HG03196 (cell line): Measurements from ENCODE around the gene GPR176.

Source experiments
- ATAC-seq: cut with Tn5 transposase; IDR thresholded peaks from one replicate; pipeline ENCODE4 v1.9.1; 2021; ENCODE audit not compliant: unreplicated experiment

GPR176 gene

DNA sequence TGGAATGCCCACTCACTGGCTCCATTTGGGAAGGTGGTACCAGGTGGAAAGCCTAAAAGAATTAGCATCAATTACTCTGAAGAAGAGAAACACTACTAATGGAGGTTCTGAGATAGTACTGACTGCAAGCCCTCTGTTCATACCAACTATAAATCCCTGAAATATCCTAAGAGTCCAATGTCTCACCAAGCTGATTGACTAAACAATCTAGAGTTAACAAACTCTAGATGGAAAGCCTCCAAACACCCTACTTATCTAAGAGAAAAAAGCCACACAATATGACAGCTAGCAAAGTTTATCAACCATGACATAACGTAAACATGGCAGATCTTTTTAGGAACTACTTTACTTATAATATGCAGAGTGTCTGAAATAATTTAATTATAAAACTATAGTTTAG lies 59.2 kb downstream of the GPR176 start:
- no peak for ATAC-seq

DNA sequence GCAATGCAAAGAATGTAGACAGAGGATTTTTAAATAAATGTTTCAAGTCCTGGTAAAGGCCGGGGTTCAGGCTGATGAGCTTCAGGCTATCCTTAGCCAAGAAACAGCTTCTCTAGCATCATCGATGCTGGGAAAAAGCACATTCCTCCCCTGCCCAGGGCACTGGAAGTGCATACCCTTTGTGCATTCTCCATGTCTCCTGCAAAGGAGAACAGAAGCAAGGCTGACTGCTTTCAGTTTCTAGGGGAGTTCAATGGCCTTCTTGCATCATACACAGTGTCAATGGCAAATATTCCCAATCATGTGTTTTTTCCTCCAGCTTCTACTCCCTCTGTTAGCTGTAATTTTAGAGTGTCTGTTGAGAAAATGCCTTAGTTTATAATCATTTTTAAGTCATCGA lies 59.9 kb downstream of the GPR176 start:
- ATAC-seq: no peak

DNA sequence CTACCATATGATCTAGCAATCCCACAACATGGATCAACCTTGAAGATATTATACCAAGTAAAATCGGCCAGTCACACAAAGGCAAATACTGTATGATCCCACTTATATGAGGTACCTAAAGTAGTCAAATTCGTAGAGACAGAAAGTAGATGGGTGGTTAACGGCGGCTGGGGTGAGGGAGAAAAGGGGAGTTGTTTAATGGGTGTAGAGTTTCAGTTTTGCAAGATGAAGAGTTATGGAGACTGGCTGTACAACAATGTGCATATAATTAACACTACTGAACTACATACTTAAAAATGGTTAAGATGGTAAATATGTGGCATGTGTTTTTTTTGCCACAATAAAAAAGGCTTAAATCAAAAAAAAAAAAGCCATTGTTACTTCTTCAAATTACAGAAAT lies 60.4 kb downstream of the GPR176 start:
- no peak for ATAC-seq

DNA sequence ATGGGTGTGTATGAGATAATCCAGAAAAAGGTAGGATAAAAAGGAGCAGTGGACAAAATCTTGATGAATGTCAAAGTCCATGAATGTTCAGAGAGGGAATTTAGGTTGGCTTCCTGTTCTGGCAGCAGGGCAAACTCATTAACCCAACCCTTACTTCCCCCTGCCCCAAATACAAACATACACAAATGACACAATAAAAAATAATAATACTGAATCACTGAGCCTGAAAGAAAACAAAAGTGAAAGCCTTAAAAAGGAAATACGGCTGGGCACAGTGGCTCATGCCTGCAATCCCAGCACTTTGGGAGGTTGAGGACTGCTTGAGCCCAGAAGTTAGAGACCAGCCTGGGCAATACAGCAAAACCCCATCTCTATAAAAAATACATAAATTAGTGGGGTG lies 62.9 kb downstream of the GPR176 start:
- no peak for ATAC-seq

DNA sequence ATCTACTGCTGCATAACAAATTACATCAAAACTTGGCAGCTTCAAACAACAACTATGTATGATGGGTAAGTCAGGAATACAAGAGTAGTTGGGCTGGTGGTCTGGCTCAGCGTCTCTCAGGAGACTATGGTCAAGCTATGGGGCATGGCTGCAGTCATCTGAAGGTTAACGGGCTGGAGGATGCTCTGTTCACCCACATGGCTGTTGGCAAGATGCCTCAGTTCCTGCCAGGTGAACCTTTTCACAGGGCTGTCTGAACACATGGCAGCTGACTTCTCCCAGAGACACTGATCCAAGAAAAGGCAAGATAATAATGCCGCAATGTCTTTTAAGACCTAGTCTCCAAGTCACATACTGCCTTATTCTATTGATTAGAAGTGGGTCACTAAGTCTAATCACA lies 63.7 kb downstream of the GPR176 start:
- no peak for ATAC-seq

DNA sequence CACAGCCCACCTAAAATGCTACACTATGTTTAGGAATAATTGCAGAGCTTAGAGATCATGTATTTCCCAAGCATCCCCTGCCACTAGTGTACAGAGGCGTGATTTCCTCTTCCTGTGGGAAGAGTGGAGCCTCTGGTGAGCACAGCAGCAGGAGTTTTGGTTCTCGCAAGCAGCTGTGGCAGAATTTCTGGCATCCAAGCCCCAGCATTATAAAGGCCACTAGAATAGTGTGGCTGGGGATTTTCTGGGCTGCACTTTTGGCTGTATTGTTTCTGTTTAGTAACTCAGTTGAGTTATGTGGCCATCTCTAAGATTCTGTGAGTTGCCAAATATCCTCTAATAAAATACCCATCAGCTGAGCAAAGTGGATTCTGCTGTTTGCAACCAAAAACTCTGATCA lies 64.7 kb downstream of the GPR176 start:
- no peak for ATAC-seq

GRCh38 chr15:39854161-39854560 lies 65.9 kb downstream of the GPR176 start:
- ATAC-seq: no peak

GRCh38 chr15:39852250-39852649 lies 67.8 kb downstream of the GPR176 start:
- ATAC-seq: no peak

GRCh38 chr15:39851500-39852092 lies 68.5 kb downstream of the GPR176 start:
- ATAC-seq: no peak

DNA sequence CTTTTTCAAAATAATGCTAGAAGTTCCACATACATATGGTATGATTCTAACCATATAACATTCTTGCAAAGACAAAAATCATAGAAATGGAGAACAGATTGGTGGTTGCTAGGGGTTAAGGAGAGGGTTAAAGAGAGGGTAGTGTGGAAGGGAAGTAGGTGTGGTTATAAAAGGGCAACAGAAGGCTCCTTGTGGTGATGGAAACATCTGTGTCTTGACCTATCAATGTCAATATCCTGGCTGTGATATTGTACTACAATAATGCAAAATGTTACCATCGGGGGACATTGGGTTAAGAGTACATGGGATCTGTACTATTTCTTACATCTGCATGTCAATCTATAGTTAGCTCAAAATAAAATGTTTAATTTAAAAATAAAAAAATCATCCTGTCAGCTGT lies 69.6 kb downstream of the GPR176 start:
- no peak for ATAC-seq

DNA sequence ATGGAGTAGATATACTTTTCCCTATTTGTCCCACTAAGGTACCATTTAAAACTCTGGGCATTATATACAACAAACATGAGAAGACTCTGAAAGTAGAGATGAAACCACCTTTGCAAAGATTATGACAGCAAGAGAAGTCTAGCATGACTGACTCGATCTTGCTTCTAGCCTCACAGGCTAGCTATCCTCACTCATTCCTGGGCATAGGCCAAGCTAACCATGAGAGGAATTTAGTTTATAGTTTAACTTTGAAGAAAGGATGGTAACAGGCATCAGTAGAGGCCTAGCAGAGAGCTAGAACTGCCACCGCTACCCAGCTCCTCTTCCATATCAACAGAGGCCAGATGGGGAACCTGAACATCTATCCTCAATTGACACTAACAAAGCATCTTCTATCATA lies 74.0 kb downstream of the GPR176 start:
- ATAC-seq: no peak

- no peak for ATAC-seq
Measured at GRCh38 chr15:39845582-39845981, 74.5 kb downstream of the GPR176 start.

DNA sequence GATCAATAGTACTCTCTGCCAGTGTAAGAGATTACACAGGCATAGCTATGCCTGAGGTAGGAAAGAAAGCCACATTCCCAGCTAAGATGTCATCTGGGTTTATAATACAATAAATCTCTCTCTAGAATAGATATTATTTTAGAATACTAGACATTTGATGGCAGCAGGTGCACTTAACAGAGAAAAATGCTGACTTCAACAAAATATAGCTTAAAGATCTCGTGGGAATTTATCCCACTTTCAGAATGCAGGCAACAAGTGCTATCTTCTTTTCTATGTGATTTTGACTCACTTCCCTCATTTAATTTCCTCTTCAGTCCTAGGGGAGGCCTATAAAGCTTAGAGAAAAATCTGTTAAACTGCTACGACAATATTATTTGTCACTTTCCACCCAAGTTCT lies 76.5 kb downstream of the GPR176 start:
- no peak for ATAC-seq

DNA sequence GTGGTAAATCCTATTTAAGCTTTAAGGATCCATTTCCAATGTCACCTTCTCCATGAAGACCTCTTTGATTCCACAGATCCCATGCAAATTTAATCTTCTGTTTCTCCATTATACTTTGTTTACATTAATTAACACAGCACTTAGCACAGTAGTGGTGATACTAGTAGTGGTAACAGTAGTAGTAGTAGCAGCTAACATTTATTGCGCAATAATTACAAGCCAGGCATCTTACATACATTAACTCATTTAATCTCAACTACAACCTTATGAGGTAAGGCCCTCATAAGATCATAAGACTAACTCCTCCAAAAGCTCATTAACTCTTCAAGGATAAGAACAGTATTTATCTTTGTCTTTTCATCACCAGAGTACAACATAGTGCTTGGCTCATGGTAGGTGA lies 82.6 kb downstream of the GPR176 start:
- ATAC-seq: no peak

- no peak for ATAC-seq
Measured at GRCh38 chr15:39835550-39835949, 84.5 kb downstream of the GPR176 start.

GRCh38 chr15:39834256-39834655 lies 85.8 kb downstream of the GPR176 start:
- no peak for ATAC-seq

DNA sequence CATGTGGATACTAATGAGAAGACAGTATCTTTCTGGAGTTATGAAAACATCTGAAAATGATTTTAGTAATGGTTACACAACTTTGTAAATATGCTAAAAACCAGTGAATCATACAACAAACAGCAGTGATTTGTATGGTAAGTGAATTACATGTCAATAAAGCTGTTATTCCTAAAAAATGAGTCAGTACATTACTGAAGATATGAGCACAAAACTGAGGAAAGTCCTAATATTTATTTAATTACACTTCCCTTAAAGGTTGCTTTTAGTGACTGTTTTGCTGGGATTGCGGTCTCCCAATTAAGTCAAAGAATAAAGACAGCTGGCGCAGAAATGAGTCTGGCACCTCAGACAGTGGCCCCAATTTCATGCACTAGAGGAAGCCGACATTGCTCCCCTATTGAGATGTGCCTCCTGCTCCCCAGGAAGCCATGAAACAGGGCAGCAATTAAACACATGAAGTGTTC lies 86.5 kb downstream of the GPR176 start:
- ATAC-seq: no peak

GRCh38 chr15:39830166-39830565 lies 89.9 kb downstream of the GPR176 start:
- no peak for ATAC-seq

- ATAC-seq: no peak
Measured at GRCh38 chr15:39828374-39828931, 91.6 kb downstream of the GPR176 start.

DNA sequence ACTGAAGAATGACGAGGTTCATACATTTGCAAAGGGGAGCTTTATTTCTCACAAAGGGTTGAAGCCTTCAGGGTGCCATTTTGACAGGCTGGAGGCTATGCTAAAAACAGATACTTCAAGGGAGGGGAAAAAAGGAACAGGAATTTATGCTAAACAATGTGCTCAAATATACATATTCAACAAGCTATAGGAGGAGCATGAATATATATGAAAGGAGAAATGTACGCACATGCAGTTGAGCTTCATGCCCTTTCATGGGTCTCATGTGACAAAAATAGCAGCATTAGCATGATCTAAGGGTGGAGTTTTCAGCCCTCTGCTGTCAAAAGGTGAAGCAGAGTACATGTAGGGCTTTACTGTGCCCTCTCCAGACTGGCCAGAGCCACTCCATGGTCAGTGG lies 93.1 kb downstream of the GPR176 start:
- no peak for ATAC-seq

DNA sequence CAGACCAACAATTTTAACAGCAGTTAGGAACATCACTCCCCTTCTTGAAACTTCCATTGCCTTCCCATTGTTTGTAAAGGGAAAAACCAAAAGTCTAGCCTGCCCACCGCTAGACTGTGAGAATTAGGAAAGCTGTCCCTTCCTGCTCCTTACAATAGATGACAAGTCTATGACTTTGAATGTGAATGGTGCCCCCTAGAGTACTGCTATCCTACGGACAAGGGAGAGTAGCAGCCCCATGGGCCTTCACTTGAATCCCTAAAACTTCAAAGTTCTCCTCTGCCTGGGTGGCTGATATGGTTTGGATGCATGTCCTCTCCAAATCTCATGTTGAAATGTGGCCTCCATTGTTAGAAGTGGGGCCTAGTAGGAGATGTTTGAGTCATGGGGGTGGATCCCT lies 96.4 kb downstream of the GPR176 start:
- no peak for ATAC-seq

GRCh38 chr15:39820050-39820602 lies 99.9 kb downstream of the GPR176 start:
- no peak for ATAC-seq

- ATAC-seq: no peak
Measured at GRCh38 chr15:39819533-39819932, 100.5 kb downstream of the GPR176 start.
